HG02678 (cell line): Measurements from ENCODE around the gene CBFA2T2.
A peak's percentile ranks its signal among the peaks of the same experiment; 100 is the strongest.

ENCODE experiments used
- ATAC-seq: cut with Tn5 transposase; IDR thresholded peaks from one replicate; pipeline ENCODE4 v1.9.1; 2021; ENCODE audit warnings: mild to moderate bottlenecking, moderate library complexity; ENCODE audit not compliant: unreplicated experiment

The CBFA2T2 gene

DNA sequence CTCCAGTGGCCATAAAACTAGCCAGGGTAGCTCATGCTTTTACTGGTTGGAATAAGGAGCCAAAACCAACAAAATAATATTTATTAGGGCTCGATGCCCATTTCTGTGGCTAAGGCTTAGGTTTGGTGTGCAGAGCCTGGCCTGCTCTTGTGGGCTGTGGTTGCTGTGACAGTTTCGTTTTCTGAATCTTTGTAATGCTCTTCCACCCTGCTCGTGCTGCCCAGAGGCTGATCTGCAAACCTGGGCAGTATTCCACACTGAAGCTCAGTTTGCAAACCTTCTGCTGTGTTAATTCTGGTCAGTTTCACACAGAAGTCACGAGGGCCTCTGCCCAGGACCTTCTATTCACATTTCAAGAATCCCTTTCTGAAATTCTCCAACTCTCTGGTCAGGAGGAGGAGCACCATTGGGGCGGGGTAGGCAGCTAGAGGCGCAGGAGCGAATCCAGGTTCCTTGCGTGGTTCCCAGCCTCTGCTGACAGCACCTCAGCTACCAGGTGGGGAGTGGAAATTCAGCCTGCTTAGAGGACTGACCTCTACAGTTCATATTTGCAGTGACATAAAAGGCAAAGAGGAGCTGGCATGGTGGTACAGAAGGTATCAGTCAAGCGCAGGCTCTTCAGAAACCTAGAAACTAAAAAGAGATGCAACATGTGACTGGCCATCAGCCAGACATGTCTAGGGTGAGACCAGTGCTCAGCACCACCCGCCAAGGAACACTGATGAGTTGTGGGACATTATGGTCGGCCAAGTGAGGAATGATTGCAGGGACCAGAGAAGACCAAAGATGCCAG lies 157.9 kb downstream of the CBFA2T2 start:
- ATAC-seq = no peak

- no peak for ATAC-seq
Measured at GRCh38 chr20:33648396-33649004, 158.6 kb downstream of the CBFA2T2 start.

DNA sequence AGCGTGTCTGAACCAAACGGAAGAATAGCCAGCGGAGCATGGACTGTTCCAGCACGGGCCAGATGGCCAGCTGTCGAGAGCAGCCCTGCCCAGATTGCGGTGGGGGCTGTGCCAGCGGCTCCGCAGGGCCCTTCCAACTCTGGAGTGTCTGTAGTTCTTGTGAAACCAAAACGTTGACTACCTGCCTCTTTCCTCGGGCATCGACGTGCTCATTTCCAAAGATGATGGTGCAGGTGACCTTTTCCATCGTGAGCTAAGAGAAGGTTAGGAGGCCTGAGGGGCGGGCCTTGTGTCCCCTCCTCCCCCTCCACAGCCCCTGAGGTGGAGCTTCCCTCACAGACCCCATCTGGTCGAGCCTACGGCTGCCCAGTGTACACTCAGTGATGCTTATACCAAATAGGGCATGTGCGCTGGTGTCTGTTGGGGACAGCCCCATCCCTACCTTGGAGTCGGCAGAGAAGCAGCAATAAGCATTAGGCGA lies 159.3 kb downstream of the CBFA2T2 start:
- ATAC-seq = no peak

- ATAC-seq = no peak
Measured at GRCh38 chr20:33650111-33650752, 160.3 kb downstream of the CBFA2T2 start.

GRCh38 chr20:33650753-33651561 lies 161.1 kb downstream of the CBFA2T2 start:
- ATAC-seq = no peak

GRCh38 chr20:33651562-33652048 lies 161.7 kb downstream of the CBFA2T2 start:
- ATAC-seq = no peak

DNA sequence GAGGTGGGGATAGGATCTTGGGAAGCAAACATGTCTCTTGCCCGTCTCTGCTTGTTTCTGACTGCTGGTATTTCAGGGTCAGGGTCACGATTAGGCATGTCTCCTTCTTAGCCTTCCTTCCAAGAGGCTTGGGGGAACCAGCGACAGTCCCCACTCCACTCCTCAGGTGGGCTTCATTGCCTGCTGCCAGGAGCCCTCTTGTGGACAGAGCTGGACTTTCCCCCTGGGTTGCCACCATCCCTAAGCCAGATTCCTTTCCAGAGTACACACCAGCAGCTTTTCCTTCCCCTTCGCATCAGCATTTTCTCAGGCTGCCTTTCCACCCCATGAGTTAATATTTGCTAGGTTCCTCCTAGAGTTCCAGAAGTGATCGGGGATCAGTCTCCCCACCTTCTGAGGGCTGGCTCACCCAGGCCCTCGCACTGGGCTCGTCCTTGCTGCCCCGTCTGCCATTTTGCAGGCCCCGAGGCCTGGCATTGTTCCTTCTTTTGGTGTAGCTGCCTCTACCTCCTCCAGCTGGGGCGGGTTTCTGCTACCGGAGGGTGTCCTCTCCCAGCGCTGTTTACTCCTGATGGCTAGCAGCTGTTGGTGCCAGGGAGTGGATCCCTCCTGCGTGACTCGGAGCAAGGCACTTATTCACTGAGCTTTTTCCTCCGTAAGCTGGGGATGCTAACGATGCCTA lies 163.5 kb downstream of the CBFA2T2 start:
- peak; percentile 46 for ATAC-seq

GRCh38 chr20:33653900-33654596 lies 164.2 kb downstream of the CBFA2T2 start:
- no peak for ATAC-seq

DNA sequence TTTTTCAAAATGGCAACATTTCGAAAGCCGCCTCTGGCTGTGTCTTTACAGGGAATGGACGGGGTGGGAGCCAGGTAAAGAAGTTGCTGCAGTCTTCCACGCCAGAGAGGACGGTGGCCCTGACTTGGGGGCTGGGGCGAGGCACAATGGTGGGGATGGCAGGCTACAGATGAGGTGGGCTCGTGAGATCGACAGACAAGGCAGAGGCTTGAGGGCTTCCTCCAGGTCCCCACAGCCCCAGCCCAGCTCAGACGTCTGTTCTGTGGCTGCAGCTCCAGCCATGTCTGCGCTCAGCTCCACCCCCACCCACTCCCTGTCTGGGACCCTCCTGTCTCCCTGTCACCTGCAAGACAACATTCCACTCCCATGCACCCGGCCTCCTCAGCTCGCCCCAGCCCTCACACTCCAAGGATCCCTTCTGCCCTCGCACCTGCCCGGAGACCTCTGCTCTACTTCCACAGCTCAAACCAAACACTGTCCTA lies 164.8 kb downstream of the CBFA2T2 start:
- ATAC-seq = no peak

DNA sequence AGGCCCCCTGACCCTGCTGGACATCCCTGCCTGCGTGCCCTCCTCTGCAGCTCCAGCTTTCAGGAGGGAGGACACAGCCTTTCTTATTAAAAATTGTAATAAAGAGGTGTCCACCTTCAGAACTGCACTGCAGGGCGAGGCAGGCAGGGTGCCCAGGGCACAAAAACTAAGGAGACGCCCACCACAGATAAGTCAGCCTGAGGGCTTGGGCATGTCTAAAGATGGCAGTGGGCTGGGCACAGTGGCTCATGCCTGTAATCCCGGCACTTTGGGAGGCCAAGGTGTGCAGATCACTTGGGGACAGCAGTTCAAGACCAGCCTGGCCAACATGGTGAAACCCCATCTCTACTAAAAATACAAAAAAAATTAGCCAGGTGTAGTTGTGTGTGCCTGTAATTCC lies 165.3 kb downstream of the CBFA2T2 start:
- no peak for ATAC-seq

- no peak for ATAC-seq
Measured at GRCh38 chr20:33656010-33656782, 166.3 kb downstream of the CBFA2T2 start.

GRCh38 chr20:33656783-33657703 lies 167.1 kb downstream of the CBFA2T2 start:
- ATAC-seq = no peak

- no peak for ATAC-seq
Measured at GRCh38 chr20:33657704-33658095, 167.8 kb downstream of the CBFA2T2 start.

- ATAC-seq = no peak
Measured at GRCh38 chr20:33658510-33658909, 168.6 kb downstream of the CBFA2T2 start.

- ATAC-seq = no peak
Measured at GRCh38 chr20:33658929-33659328, 169.0 kb downstream of the CBFA2T2 start.

DNA sequence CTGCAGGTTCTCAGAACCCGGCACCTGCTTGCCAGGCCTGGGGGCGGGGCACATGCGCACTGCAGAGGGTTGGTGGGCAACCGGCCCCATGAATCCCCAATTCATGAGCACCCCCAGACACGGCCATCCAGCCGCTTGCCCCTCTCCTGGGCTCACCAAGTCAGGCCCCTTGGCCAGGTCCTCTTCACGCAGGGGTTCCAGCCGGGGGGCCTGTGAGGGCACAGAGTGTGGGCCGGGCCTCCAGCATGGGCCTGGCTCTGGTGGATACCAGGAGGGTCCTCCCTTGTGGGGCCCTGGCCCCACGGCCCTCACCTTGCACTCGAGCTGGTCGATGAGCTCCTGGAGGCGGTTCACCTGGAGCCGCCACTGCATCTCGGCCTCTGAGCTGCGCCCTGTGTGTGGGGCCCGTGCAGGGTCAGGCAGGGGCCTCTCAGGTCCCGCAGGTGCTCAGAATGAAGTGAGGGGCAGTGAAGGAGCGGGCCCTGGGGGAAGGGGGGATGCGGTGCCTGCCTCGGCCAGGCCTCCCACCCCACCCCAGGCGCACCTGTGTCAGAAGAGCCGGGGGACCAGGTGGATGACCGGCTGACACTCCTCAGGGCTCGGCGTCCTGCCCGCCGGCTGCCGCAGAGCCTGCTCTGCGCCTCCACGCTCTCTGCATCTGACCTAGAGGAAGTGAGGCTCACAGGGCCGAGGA lies 169.6 kb downstream of the CBFA2T2 start:
- no peak for ATAC-seq

- no peak for ATAC-seq
Measured at GRCh38 chr20:33660035-33660684, 170.3 kb downstream of the CBFA2T2 start.
